H1 (cell line): Measurements from ENCODE around the gene DMRT1. TPM values are rescaled to one million over a fixed set of nuclear protein-coding genes. Genes with fewer than 3 reads are reported as not detected.

ENCODE experiments used
- CTCF ChIA-PET: fragments of 300-600 bp; sonication (Branson Sonifier 250); formaldehyde crosslinking; loops from one replicate; lab custom pipeline; 2021; ENCODE audit not compliant: partially characterized antibody; lab: Charles Lee
- POLR2A ChIA-PET: fragments of 300-600 bp; sonication (Branson Sonifier 250); formaldehyde crosslinking; loops from one replicate; lab custom pipeline; 2021; ENCODE audit warnings: inconsistent platforms; ENCODE audit not compliant: partially characterized antibody; lab: Charles Lee
- DNase-seq, 2 experiments: peaks; one replicate each; pipeline versions ENCODE4 v3.0.0 to v3.0.0-alpha.2; 2010 to 2022; ENCODE audit warnings: low spot score in 2 of 2, low read depth in 1 of 2, mixed read lengths in 1 of 2
- FAIRE-seq: peaks from 2 replicates; lab custom pipeline; 2011; peaks lifted over from hg19 to GRCh38; lab: Jason Lieb, UNC
- H2AFZ ChIP-seq: 2 replicates; pipeline ENCODE4 v1.8.1; 2012; ENCODE audit warnings: low read length, inconsistent platforms
- H2AK5ac ChIP-seq: 2 replicates; pipeline ENCODE4 v1.6.1; 2013; ENCODE audit warnings: low read depth, low read length
- H2BK120ac ChIP-seq: replicated peaks from 2 replicates; pipeline ENCODE3; 2013; ENCODE audit warnings: low read depth, low read length, inconsistent platforms
- H2BK12ac ChIP-seq: 2 replicates; pipeline ENCODE4 v1.6.1; 2013; ENCODE audit warnings: low read depth, low read length
- H2BK15ac ChIP-seq: 2 replicates; pipeline ENCODE4 v1.6.1; 2013; ENCODE audit warnings: low read length
- H2BK20ac ChIP-seq: 2 replicates; pipeline ENCODE4 v1.6.1; 2013; ENCODE audit warnings: low read length
- H2BK5ac ChIP-seq: 2 replicates; pipeline ENCODE4 v1.6.1; 2013; ENCODE audit warnings: low read depth, low read length
- H3K14ac ChIP-seq: 2 replicates; pipeline ENCODE4 v1.6.1; 2013; ENCODE audit warnings: inconsistent platforms; ENCODE audit not compliant: insufficient read length
- H3K18ac ChIP-seq: 2 replicates; pipeline ENCODE4 v1.6.1; 2013; ENCODE audit warnings: low read length; ENCODE audit errors: extremely low read depth
- H3K23ac ChIP-seq: 2 replicates; pipeline ENCODE4 v1.6.1; 2013; ENCODE audit warnings: inconsistent platforms; ENCODE audit not compliant: insufficient read length
- H3K23me2 ChIP-seq: 2 replicates; pipeline ENCODE4 v1.6.1; 2013; ENCODE audit warnings: low read depth, low read length
- H3K27ac ChIP-seq: 2 replicates; pipeline ENCODE4 v1.6.1; 2011; ENCODE audit warnings: low read depth, low read length, inconsistent platforms
- H3K27me3 ChIP-seq, 4 experiments: replicated peaks in 1 of 4; 1 replicate in 1 of 4; 2 replicates in 3 of 4; pipeline versions ENCODE4 v1.6.1 to v1.8.1; 2011 to 2013; ENCODE audit warnings: low read length in 3 of 4, mild to moderate bottlenecking in 3 of 4, inconsistent platforms in 2 of 4, mixed read lengths in 2 of 4, moderate library complexity in 1 of 4; ENCODE audit not compliant: control insufficient read depth in 3 of 4, insufficient read depth in 3 of 4; ENCODE audit errors: extremely low read depth in 1 of 4
- H3K36me3 ChIP-seq, 4 experiments: 2 replicates each; pipeline versions ENCODE4 v1.6.1 to v1.8.1; 2011 to 2013; ENCODE audit warnings: mild to moderate bottlenecking in 4 of 4, low read length in 3 of 4, moderate library complexity in 2 of 4, control low read depth in 1 of 4, inconsistent platforms in 1 of 4; ENCODE audit not compliant: insufficient read depth in 4 of 4, control insufficient read depth in 2 of 4
- H3K4ac ChIP-seq: replicated peaks from 2 replicates; pipeline ENCODE3; 2013; ENCODE audit warnings: low read length, low read depth, mixed read lengths, inconsistent platforms; ENCODE audit not compliant: insufficient read length
- H3K4me1 ChIP-seq, 4 experiments: replicated peaks in 1 of 4; 1 replicate in 1 of 4; 2 replicates in 3 of 4; pipeline versions ENCODE4 v1.6.1 to v1.8.1; 2011 to 2013; ENCODE audit warnings: low read length in 3 of 4, inconsistent platforms in 2 of 4, mixed read lengths in 1 of 4; ENCODE audit not compliant: insufficient read depth in 4 of 4, control insufficient read depth in 3 of 4
- H3K4me2 ChIP-seq, 2 experiments: 2 replicates each; pipeline versions ENCODE4 v1.6.1 to v1.8.1; 2011 to 2013; ENCODE audit warnings: low read depth in 2 of 2, low read length in 2 of 2, control low read depth in 1 of 2, inconsistent platforms in 1 of 2, mild to moderate bottlenecking in 1 of 2; ENCODE audit not compliant: insufficient read depth in 1 of 2
- H3K4me3 ChIP-seq, 4 experiments: fragments of 200-600, 300-600 bp in 1 of 4; sonication (generic), shearing (Covaris generic), sonication (Bioruptor Twin) in 1 of 4; 2 replicates each; pipeline versions ENCODE4 v1.5.1 to v1.8.1; 2011 to 2016; ENCODE audit warnings: low read length in 4 of 4, low read depth in 3 of 4, control low read depth in 2 of 4, inconsistent platforms in 2 of 4, mild to moderate bottlenecking in 2 of 4, mixed read lengths in 1 of 4, moderate library complexity in 1 of 4; ENCODE audit not compliant: insufficient read depth in 2 of 4; ENCODE audit errors: extremely low read depth in 1 of 4
- H3K56ac ChIP-seq: replicated peaks from 2 replicates; pipeline ENCODE3; 2013; ENCODE audit warnings: low read depth, mild to moderate bottlenecking, mixed read lengths, low read length, inconsistent platforms; ENCODE audit not compliant: insufficient read length
- H3K79me1 ChIP-seq: 2 replicates; pipeline ENCODE4 v1.6.1; 2013; ENCODE audit warnings: low read depth, low read length, control low read depth
- H3K79me2 ChIP-seq, 2 experiments: 2 replicates each; pipeline versions ENCODE4 v1.6.1 to v1.8.1; 2012 to 2013; ENCODE audit warnings: low read length in 2 of 2, mild to moderate bottlenecking in 2 of 2, inconsistent platforms in 1 of 2; ENCODE audit not compliant: insufficient read depth in 2 of 2, control insufficient read depth in 1 of 2
- H3K9ac ChIP-seq, 4 experiments: replicated peaks in 1 of 4; 1 replicate in 1 of 4; 2 replicates in 3 of 4; pipeline versions ENCODE4 v1.6.1 to v1.8.1; 2011 to 2013; ENCODE audit warnings: low read depth in 3 of 4, low read length in 3 of 4, control low read depth in 2 of 4, mild to moderate bottlenecking in 2 of 4, moderate library complexity in 2 of 4, inconsistent platforms in 1 of 4; ENCODE audit errors: extremely low read depth in 1 of 4
- H3K9me3 ChIP-seq, 2 experiments: 2 replicates each; pipeline versions ENCODE4 v1.6.1 to v1.8.1; 2012 to 2013; ENCODE audit warnings: mild to moderate bottlenecking in 2 of 2, moderate library complexity in 2 of 2, control low read depth in 1 of 2, inconsistent platforms in 1 of 2, low read depth in 1 of 2, low read length in 1 of 2, mixed read lengths in 1 of 2; ENCODE audit not compliant: insufficient read depth in 2 of 2
- H4K20me1 ChIP-seq, 2 experiments: replicated peaks in 1 of 2; 2 replicates each; pipeline versions ENCODE3 to v1.8.1; 2011 to 2013; ENCODE audit warnings: inconsistent platforms in 2 of 2, low read length in 2 of 2, mild to moderate bottlenecking in 1 of 2; ENCODE audit not compliant: insufficient read depth in 2 of 2, control insufficient read depth in 1 of 2
- H4K5ac ChIP-seq: 2 replicates; pipeline ENCODE4 v1.6.1; 2013; ENCODE audit warnings: low read length, low read depth, mixed read lengths, inconsistent platforms; ENCODE audit not compliant: insufficient read length
- H4K8ac ChIP-seq: 2 replicates; pipeline ENCODE4 v1.8.0; 2013; ENCODE audit warnings: mild to moderate bottlenecking, moderate library complexity, low read length, inconsistent platforms; ENCODE audit not compliant: insufficient read depth; ENCODE audit errors: extremely low read depth
- H4K91ac ChIP-seq: replicated peaks from 2 replicates; pipeline ENCODE3; 2013; ENCODE audit warnings: low read length, mixed read lengths, inconsistent platforms; ENCODE audit not compliant: insufficient read length
- ASH2L ChIP-seq: fragments of 200-600, 300-600 bp; sonication (generic); IDR thresholded peaks from one replicate; pipeline ENCODE4 v1.7.1; 2017; ENCODE audit warnings: low read length
- ATF2 ChIP-seq: IDR thresholded peaks from 2 replicates; pipeline ENCODE4 v1.6.1; 2012; ENCODE audit warnings: low read length, inconsistent platforms
- ATF3 ChIP-seq: IDR thresholded peaks from 2 replicates; pipeline ENCODE4 v1.6.1; 2011; ENCODE audit warnings: low read depth, mild to moderate bottlenecking, low read length; ENCODE audit not compliant: insufficient read depth
- CBX5 ChIP-seq: fragments of 300-800, 300-1000 bp; sonication (generic); IDR thresholded peaks from 2 replicates; pipeline ENCODE4 v1.7.1; 2016; ENCODE audit warnings: antibody characterized with exemption, low read length, low read depth
- CREB1 ChIP-seq: IDR thresholded peaks from 2 replicates; pipeline ENCODE4 v1.6.1; 2012; ENCODE audit warnings: inconsistent platforms
- E2F6 ChIP-seq: IDR thresholded peaks from 2 replicates; pipeline ENCODE4 v1.6.1; 2012; ENCODE audit warnings: inconsistent platforms
- JUND ChIP-seq: IDR thresholded peaks from 2 replicates; pipeline ENCODE4 v1.6.1; 2011; ENCODE audit warnings: mild to moderate bottlenecking, improper control_type of control experiment, low read length
- POLR2AphosphoS5 ChIP-seq: IDR thresholded peaks from 2 replicates; pipeline ENCODE4 v1.6.1; 2011; ENCODE audit warnings: low read depth, low read length
- POU5F1 ChIP-seq: IDR thresholded peaks from 2 replicates; pipeline ENCODE4 v1.6.1; 2011; ENCODE audit warnings: low read depth, mild to moderate bottlenecking, low read length, moderate library complexity
- RBBP5 ChIP-seq: IDR thresholded peaks from 2 replicates; pipeline ENCODE4 v1.7.1; 2012; ENCODE audit warnings: low read depth, mild to moderate bottlenecking, inconsistent platforms, low read length, moderate library complexity, borderline replicate concordance
- RFX5 ChIP-seq: IDR thresholded peaks from 2 replicates; pipeline ENCODE4 v1.6.1; 2011; ENCODE audit warnings: low read depth, low read length, improper control_type of control experiment, borderline replicate concordance
- SIRT6 ChIP-seq: IDR thresholded peaks from one replicate; pipeline ENCODE4 v1.7.1; 2012; ENCODE audit warnings: low read length, inconsistent platforms
- ZNF274 ChIP-seq: IDR thresholded peaks from 2 replicates; pipeline ENCODE4 v1.7.0; 2012; ENCODE audit warnings: low read length, borderline replicate concordance; ENCODE audit errors: extremely low read depth
- WGBS, 2 experiments: shearing (Covaris generic) in 1 of 2; methylation state at CpG; one replicate each; pipeline versions ENCODE4 v1.1.6 to v1.1.7; 2013 to 2015; ENCODE audit warnings: low lambda C conversion rate in 2 of 2, mixed read lengths in 2 of 2, inconsistent platforms in 1 of 2, low coverage in 1 of 2, missing lambda C conversion rate in 1 of 2; ENCODE audit not compliant: insufficient replicate concordance in 2 of 2, insufficient coverage in 1 of 2, insufficient read length in 1 of 2; ENCODE audit errors: extremely low coverage in 1 of 2, missing lambda C conversion rate in 1 of 2; 5-methylcytosine and 5-hydroxymethylcytosine counted together
- polyA plus RNA-seq, 7 experiments: library from polyadenylated mRNA; depleted of rRNA in 3 of 7; stranded (reverse) in 5 of 7; unstranded in 2 of 7; fragments of >200 nt in 5 of 7; fragments of 200-250 nt in 2 of 7; gene quantifications; 1 replicate in 5 of 7; 2 replicates in 1 of 7; 4 replicates in 1 of 7; pipeline versions ENCODE4 v1.2.1 to v1.2.3, GENCODE V29; 2011 to 2013; ENCODE audit warnings: missing spikeins in 2 of 7, mixed read lengths in 2 of 7
- total RNA-seq: library from RNA; stranded (reverse); fragmentation: NEBNext Ultra II Directional; extraction: Animal tissue kit (Norgen Biotek cat#: 25700); gene quantifications from 2 replicates; pipeline ENCODE4 v1.2.1, GENCODE V29; 2021

The DMRT1 gene
- total and polyA plus RNA-seq, 2 of the 8 experiments (the other 6 are each of a cell fraction or from before 2014, with no cell fraction given): 0.15 TPM; not detected in 1

DNA sequence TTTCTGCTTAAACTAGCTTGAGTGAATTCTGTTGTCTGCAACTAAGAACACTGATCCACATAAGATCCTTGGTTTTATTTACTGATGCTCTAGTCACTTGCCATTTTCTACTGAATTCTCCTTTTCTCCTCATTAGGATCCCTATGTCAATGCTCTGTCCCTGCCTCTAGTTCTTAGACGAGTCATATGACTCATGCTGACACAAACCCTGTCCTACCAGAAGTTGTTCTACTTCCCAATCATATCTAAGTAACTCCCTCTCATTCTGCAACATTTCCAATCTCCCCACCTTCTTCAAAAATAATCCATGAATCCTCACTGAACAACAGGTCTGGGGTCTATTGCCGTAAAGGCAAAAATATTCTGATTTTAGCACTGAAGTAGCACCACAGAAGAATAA, 47.1 kb upstream of the DMRT1 start:
- Histone ChIP-seq H3K14ac (no peak overlapping the region), H2AK5ac (no peak overlapping the region), H3K23ac (no peak overlapping the region), H2AFZ (no peak overlapping the region), H2BK5ac (no peak overlapping the region), H3K36me3 (no peaks in the 10 kb centered on the region), H4K5ac (no peak overlapping the region), H3K27me3 (no peaks in the 10 kb centered on the region), H2BK15ac (no peak overlapping the region), H3K9me3 (no peaks in the 10 kb centered on the region), H2BK120ac (no peak overlapping the region), H4K20me1 (no peaks in the 10 kb centered on the region), H4K8ac (no peak overlapping the region), H3K4me2 (no peak overlapping the region), H3K56ac (no peak overlapping the region), H2BK20ac (no peak overlapping the region), H3K4me1 (no peaks in the 10 kb centered on the region), H3K18ac (no peak overlapping the region), H3K27ac (no peak overlapping the region), H2BK12ac (no peak overlapping the region), H3K9ac (no peak overlapping the region), H4K91ac (no peak overlapping the region), H3K79me2 (no peaks in the 10 kb centered on the region), H3K79me1 (no peaks in the 10 kb centered on the region), H3K4ac (no peak overlapping the region), H3K4me3 (no peak overlapping the region), H3K23me2 (no peaks in the 10 kb centered on the region)
- CTCF ChIA-PET: interaction anchor here (2.8 kb wide), 1 partner anchor 12 kb away, joined by 12 read pairs; no protein-coding TSS in a partner anchor
- POLR2A ChIA-PET: no interaction called here
- DNase-seq: no peak
- 93% methylated on average over 2 of the region's 2 CpGs; no CpG with 5 or more reads in 1 of the 2 experiments for WGBS, 2 experiments
- FAIRE-seq: no peak
- TF ChIP-seq POU5F1 (no peak), ZNF274 (no peak), JUND (no peak), SIRT6 (no peak), ATF3 (no peak), RFX5 (no peak), ATF2 (no peak), POLR2AphosphoS5 (no peak), ASH2L (no peak), RBBP5 (no peak), E2F6 (no peak), CBX5 (no peak), CREB1 (no peak)
